H1 (cell line): ENCODE results near the gene PAX6. TPM values are rescaled to one million over a fixed set of nuclear protein-coding genes. Genes with fewer than 3 reads are reported as not detected.

Experiments used
- CTCF ChIA-PET: fragments of 300-600 bp; sonication (Branson Sonifier 250); formaldehyde crosslinking; loops from one replicate; lab custom pipeline; 2021; ENCODE audit not compliant: partially characterized antibody; lab: Charles Lee
- POLR2A ChIA-PET: fragments of 300-600 bp; sonication (Branson Sonifier 250); formaldehyde crosslinking; loops from one replicate; lab custom pipeline; 2021; ENCODE audit warnings: inconsistent platforms; ENCODE audit not compliant: partially characterized antibody; lab: Charles Lee
- DNase-seq, 2 experiments: peaks; one replicate each; pipeline versions ENCODE4 v3.0.0 to v3.0.0-alpha.2; 2010 to 2022; ENCODE audit warnings: low spot score in 2 of 2, low read depth in 1 of 2, mixed read lengths in 1 of 2
- FAIRE-seq: peaks from 2 replicates; lab custom pipeline; 2011; peaks lifted over from hg19 to GRCh38; lab: Jason Lieb, UNC
- H2AFZ ChIP-seq: 2 replicates; pipeline ENCODE4 v1.8.1; 2012; ENCODE audit warnings: low read length, inconsistent platforms
- H2AK5ac ChIP-seq: 2 replicates; pipeline ENCODE4 v1.6.1; 2013; ENCODE audit warnings: low read depth, low read length
- H2BK120ac ChIP-seq: replicated peaks from 2 replicates; pipeline ENCODE3; 2013; ENCODE audit warnings: low read depth, low read length, inconsistent platforms
- H2BK12ac ChIP-seq: 2 replicates; pipeline ENCODE4 v1.6.1; 2013; ENCODE audit warnings: low read depth, low read length
- H2BK15ac ChIP-seq: 2 replicates; pipeline ENCODE4 v1.6.1; 2013; ENCODE audit warnings: low read length
- H2BK20ac ChIP-seq: 2 replicates; pipeline ENCODE4 v1.6.1; 2013; ENCODE audit warnings: low read length
- H2BK5ac ChIP-seq: 2 replicates; pipeline ENCODE4 v1.6.1; 2013; ENCODE audit warnings: low read depth, low read length
- H3K14ac ChIP-seq: 2 replicates; pipeline ENCODE4 v1.6.1; 2013; ENCODE audit warnings: inconsistent platforms; ENCODE audit not compliant: insufficient read length
- H3K18ac ChIP-seq: 2 replicates; pipeline ENCODE4 v1.6.1; 2013; ENCODE audit warnings: low read length; ENCODE audit errors: extremely low read depth
- H3K23ac ChIP-seq: 2 replicates; pipeline ENCODE4 v1.6.1; 2013; ENCODE audit warnings: inconsistent platforms; ENCODE audit not compliant: insufficient read length
- H3K23me2 ChIP-seq: 2 replicates; pipeline ENCODE4 v1.6.1; 2013; ENCODE audit warnings: low read depth, low read length
- H3K27ac ChIP-seq: 2 replicates; pipeline ENCODE4 v1.6.1; 2011; ENCODE audit warnings: low read depth, low read length, inconsistent platforms
- H3K27me3 ChIP-seq, 4 experiments: replicated peaks in 1 of 4; 1 replicate in 1 of 4; 2 replicates in 3 of 4; pipeline versions ENCODE4 v1.6.1 to v1.8.1; 2011 to 2013; ENCODE audit warnings: low read length in 3 of 4, mild to moderate bottlenecking in 3 of 4, inconsistent platforms in 2 of 4, mixed read lengths in 2 of 4, moderate library complexity in 1 of 4; ENCODE audit not compliant: control insufficient read depth in 3 of 4, insufficient read depth in 3 of 4; ENCODE audit errors: extremely low read depth in 1 of 4
- H3K36me3 ChIP-seq, 4 experiments: 2 replicates each; pipeline versions ENCODE4 v1.6.1 to v1.8.1; 2011 to 2013; ENCODE audit warnings: mild to moderate bottlenecking in 4 of 4, low read length in 3 of 4, moderate library complexity in 2 of 4, control low read depth in 1 of 4, inconsistent platforms in 1 of 4; ENCODE audit not compliant: insufficient read depth in 4 of 4, control insufficient read depth in 2 of 4
- H3K4ac ChIP-seq: replicated peaks from 2 replicates; pipeline ENCODE3; 2013; ENCODE audit warnings: low read length, low read depth, mixed read lengths, inconsistent platforms; ENCODE audit not compliant: insufficient read length
- H3K4me1 ChIP-seq, 4 experiments: replicated peaks in 1 of 4; 1 replicate in 1 of 4; 2 replicates in 3 of 4; pipeline versions ENCODE4 v1.6.1 to v1.8.1; 2011 to 2013; ENCODE audit warnings: low read length in 3 of 4, inconsistent platforms in 2 of 4, mixed read lengths in 1 of 4; ENCODE audit not compliant: insufficient read depth in 4 of 4, control insufficient read depth in 3 of 4
- H3K4me2 ChIP-seq, 2 experiments: 2 replicates each; pipeline versions ENCODE4 v1.6.1 to v1.8.1; 2011 to 2013; ENCODE audit warnings: low read depth in 2 of 2, low read length in 2 of 2, control low read depth in 1 of 2, inconsistent platforms in 1 of 2, mild to moderate bottlenecking in 1 of 2; ENCODE audit not compliant: insufficient read depth in 1 of 2
- H3K4me3 ChIP-seq, 4 experiments: fragments of 200-600, 300-600 bp in 1 of 4; sonication (generic), shearing (Covaris generic), sonication (Bioruptor Twin) in 1 of 4; 2 replicates each; pipeline versions ENCODE4 v1.5.1 to v1.8.1; 2011 to 2016; ENCODE audit warnings: low read length in 4 of 4, low read depth in 3 of 4, control low read depth in 2 of 4, inconsistent platforms in 2 of 4, mild to moderate bottlenecking in 2 of 4, mixed read lengths in 1 of 4, moderate library complexity in 1 of 4; ENCODE audit not compliant: insufficient read depth in 2 of 4; ENCODE audit errors: extremely low read depth in 1 of 4
- H3K56ac ChIP-seq: replicated peaks from 2 replicates; pipeline ENCODE3; 2013; ENCODE audit warnings: low read depth, mild to moderate bottlenecking, mixed read lengths, low read length, inconsistent platforms; ENCODE audit not compliant: insufficient read length
- H3K79me1 ChIP-seq: 2 replicates; pipeline ENCODE4 v1.6.1; 2013; ENCODE audit warnings: low read depth, low read length, control low read depth
- H3K79me2 ChIP-seq, 2 experiments: 2 replicates each; pipeline versions ENCODE4 v1.6.1 to v1.8.1; 2012 to 2013; ENCODE audit warnings: low read length in 2 of 2, mild to moderate bottlenecking in 2 of 2, inconsistent platforms in 1 of 2; ENCODE audit not compliant: insufficient read depth in 2 of 2, control insufficient read depth in 1 of 2
- H3K9ac ChIP-seq, 4 experiments: replicated peaks in 1 of 4; 1 replicate in 1 of 4; 2 replicates in 3 of 4; pipeline versions ENCODE4 v1.6.1 to v1.8.1; 2011 to 2013; ENCODE audit warnings: low read depth in 3 of 4, low read length in 3 of 4, control low read depth in 2 of 4, mild to moderate bottlenecking in 2 of 4, moderate library complexity in 2 of 4, inconsistent platforms in 1 of 4; ENCODE audit errors: extremely low read depth in 1 of 4
- H3K9me3 ChIP-seq, 2 experiments: 2 replicates each; pipeline versions ENCODE4 v1.6.1 to v1.8.1; 2012 to 2013; ENCODE audit warnings: mild to moderate bottlenecking in 2 of 2, moderate library complexity in 2 of 2, control low read depth in 1 of 2, inconsistent platforms in 1 of 2, low read depth in 1 of 2, low read length in 1 of 2, mixed read lengths in 1 of 2; ENCODE audit not compliant: insufficient read depth in 2 of 2
- H4K20me1 ChIP-seq, 2 experiments: replicated peaks in 1 of 2; 2 replicates each; pipeline versions ENCODE3 to v1.8.1; 2011 to 2013; ENCODE audit warnings: inconsistent platforms in 2 of 2, low read length in 2 of 2, mild to moderate bottlenecking in 1 of 2; ENCODE audit not compliant: insufficient read depth in 2 of 2, control insufficient read depth in 1 of 2
- H4K5ac ChIP-seq: 2 replicates; pipeline ENCODE4 v1.6.1; 2013; ENCODE audit warnings: low read length, low read depth, mixed read lengths, inconsistent platforms; ENCODE audit not compliant: insufficient read length
- H4K8ac ChIP-seq: 2 replicates; pipeline ENCODE4 v1.8.0; 2013; ENCODE audit warnings: mild to moderate bottlenecking, moderate library complexity, low read length, inconsistent platforms; ENCODE audit not compliant: insufficient read depth; ENCODE audit errors: extremely low read depth
- H4K91ac ChIP-seq: replicated peaks from 2 replicates; pipeline ENCODE3; 2013; ENCODE audit warnings: low read length, mixed read lengths, inconsistent platforms; ENCODE audit not compliant: insufficient read length
- RBBP5 ChIP-seq: IDR thresholded peaks from 2 replicates; pipeline ENCODE4 v1.7.1; 2012; ENCODE audit warnings: low read depth, mild to moderate bottlenecking, inconsistent platforms, low read length, moderate library complexity, borderline replicate concordance
- WGBS, 2 experiments: shearing (Covaris generic) in 1 of 2; methylation state at CpG; one replicate each; pipeline versions ENCODE4 v1.1.6 to v1.1.7; 2013 to 2015; ENCODE audit warnings: low lambda C conversion rate in 2 of 2, mixed read lengths in 2 of 2, inconsistent platforms in 1 of 2, low coverage in 1 of 2, missing lambda C conversion rate in 1 of 2; ENCODE audit not compliant: insufficient replicate concordance in 2 of 2, insufficient coverage in 1 of 2, insufficient read length in 1 of 2; ENCODE audit errors: extremely low coverage in 1 of 2, missing lambda C conversion rate in 1 of 2; 5-methylcytosine and 5-hydroxymethylcytosine counted together
- polyA plus RNA-seq, 7 experiments: library from polyadenylated mRNA; depleted of rRNA in 3 of 7; stranded (reverse) in 5 of 7; unstranded in 2 of 7; fragments of >200 nt in 5 of 7; fragments of 200-250 nt in 2 of 7; gene quantifications; 1 replicate in 5 of 7; 2 replicates in 1 of 7; 4 replicates in 1 of 7; pipeline versions ENCODE4 v1.2.1 to v1.2.3, GENCODE V29; 2011 to 2013; ENCODE audit warnings: missing spikeins in 2 of 7, mixed read lengths in 2 of 7
- total RNA-seq: library from RNA; stranded (reverse); fragmentation: NEBNext Ultra II Directional; extraction: Animal tissue kit (Norgen Biotek cat#: 25700); gene quantifications from 2 replicates; pipeline ENCODE4 v1.2.1, GENCODE V29; 2021

The PAX6 gene
- total and polyA plus RNA-seq, 2 of the 8 experiments (the other 6 are each of a cell fraction or from before 2014, with no cell fraction given), result 0.30 to 0.65 TPM

GRCh38 chr11:31794548-31794947 is 16.6 kb downstream of the PAX6 start:
- H3K4me3 ChIP-seq, result no peak overlapping the region
- peaks cover 7% of the 10 kb centered on the region; the same call in 1 of the 2 replicates for H3K23me2 ChIP-seq
- H3K4me2 ChIP-seq, result no peak overlapping the region
- H4K8ac ChIP-seq, result no peak overlapping the region
- POLR2A ChIA-PET, result no interaction called here
- no peak overlapping the region for H4K5ac ChIP-seq
- 69% methylated on average over 4 of the region's 4 CpGs; no CpG with 5 or more reads in 1 of the 2 experiments for WGBS, 2 experiments
- H3K79me1 ChIP-seq, result no peaks in the 10 kb centered on the region
- H2AK5ac ChIP-seq, result no peak overlapping the region
- H3K36me3 ChIP-seq, result no peaks in the 10 kb centered on the region; a peak in 1 of 8 replicates
- FAIRE-seq (no peak), DNase-seq (no peak)
- H4K91ac ChIP-seq, result no peak overlapping the region
- no peak overlapping the region for H2AFZ ChIP-seq
- no peak overlapping the region for H2BK15ac ChIP-seq
- H2BK5ac ChIP-seq, result no peak overlapping the region
- no peak overlapping the region for H2BK20ac ChIP-seq
- no peak overlapping the region for H3K9ac ChIP-seq
- H3K18ac ChIP-seq, result no peak overlapping the region
- no peak overlapping the region for H2BK12ac ChIP-seq
- H3K4ac ChIP-seq, result no peak overlapping the region
- CTCF ChIA-PET, result interaction anchor here (1.0 to 1.7 kb wide), 2 partner anchors 40 to 381 kb away, joined by 4 to 7 read pairs; no protein-coding TSS in a partner anchor
- no peaks in the 10 kb centered on the region for H3K9me3 ChIP-seq
- no peak overlapping the region for H3K56ac ChIP-seq
- no peak overlapping the region for H3K23ac ChIP-seq
- no peak overlapping the region for H2BK120ac ChIP-seq
- peaks cover 35 to 46% (median 42%) of the 10 kb centered on the region in 4 experiments for H3K27me3 ChIP-seq
- no peaks in the 10 kb centered on the region for H4K20me1 ChIP-seq
- no peak overlapping the region for H3K27ac ChIP-seq
- peaks cover 10 to 13% (median 11%) of the 10 kb centered on the region in 4 experiments for H3K4me1 ChIP-seq
- no peaks in the 10 kb centered on the region for H3K79me2 ChIP-seq
- no peak overlapping the region for H3K14ac ChIP-seq
- TF ChIP-seq RBBP5, result no peak
